ENCODE measurements around the gene PHACTR2.

GRCh38 chr6:143701349-143702234, 23.8 kb downstream of the PHACTR2 start:
- TF ChIP-seq CTCF (IDR thresholded peaks at IDR 0.05; ENCODE audit: borderline replicate concordance, extremely low read depth, low read length, poor library complexity, severe bottlenecking) (no peak), EZH2 (IDR thresholded peaks at IDR 0.05; ENCODE audit: borderline replicate concordance, low read depth, low read length, severe bottlenecking) (no peak)
